GM18870 (cell line): ENCODE results near the gene APLP1.
"Not testable (repeated sequence)": the region's sequence is repeated elsewhere in the genome, so short reads cannot be mapped to it uniquely, and the experiment has no call there.

ENCODE experiments used
- ATAC-seq: cut with Tn5 transposase; IDR thresholded peaks from one replicate; pipeline ENCODE4 v1.9.1; 2021; ENCODE audit warnings: moderate library complexity; ENCODE audit not compliant: unreplicated experiment

The APLP1 gene

DNA sequence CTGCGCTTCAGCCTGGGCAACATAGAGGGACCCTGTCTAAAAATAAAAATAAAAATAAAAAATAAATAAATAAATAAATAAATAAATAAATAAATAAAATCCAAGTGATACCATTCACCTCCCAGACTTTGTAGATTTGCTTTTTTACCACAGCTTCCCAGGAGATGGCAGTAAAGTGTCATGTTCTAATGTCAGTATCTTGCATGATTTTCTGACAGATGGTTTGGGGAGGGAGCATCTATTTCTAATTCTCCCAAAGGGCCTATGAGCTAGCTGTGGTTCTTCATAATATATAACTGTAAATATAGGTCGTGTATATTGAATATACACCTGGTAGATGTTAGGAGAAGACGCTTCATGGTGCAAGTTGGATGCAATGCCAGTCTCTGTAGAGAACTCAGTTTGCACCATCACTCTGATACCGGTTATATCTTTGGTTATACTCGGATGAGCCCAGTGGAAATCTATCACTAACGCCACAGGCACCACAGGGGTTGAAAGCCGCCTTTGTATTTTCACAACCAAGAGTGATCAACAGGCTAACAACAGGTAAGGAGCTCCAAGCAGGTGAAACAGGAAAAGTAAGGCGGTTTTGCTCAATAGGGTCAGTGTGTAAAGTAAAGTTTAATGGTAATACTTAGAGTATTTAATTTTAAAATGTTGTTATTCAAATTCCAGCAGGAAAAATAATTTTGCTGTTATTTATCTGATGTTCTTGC, 13.9 kb downstream of the APLP1 start:
- no peak for ATAC-seq

DNA sequence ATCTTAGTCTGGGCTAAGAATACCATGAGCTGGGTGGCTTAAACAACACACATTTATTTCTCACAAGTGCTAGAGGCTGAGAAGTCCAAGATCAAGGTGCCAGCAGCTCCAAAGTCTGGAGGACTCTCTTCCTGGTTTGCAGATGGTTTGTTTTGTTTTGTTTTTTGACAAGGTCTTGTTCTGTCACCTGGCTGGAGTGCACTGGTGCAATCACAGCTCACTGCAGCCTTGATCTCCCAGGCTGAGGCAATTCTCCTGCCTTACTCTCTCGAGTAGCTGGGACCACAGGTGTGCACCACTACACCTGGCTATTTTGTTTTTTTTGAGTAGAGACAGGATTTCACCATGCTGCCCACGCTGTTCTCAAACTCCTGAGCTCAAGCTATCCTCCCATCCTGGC, 15.5 kb downstream of the APLP1 start:
- ATAC-seq: no peak

DNA sequence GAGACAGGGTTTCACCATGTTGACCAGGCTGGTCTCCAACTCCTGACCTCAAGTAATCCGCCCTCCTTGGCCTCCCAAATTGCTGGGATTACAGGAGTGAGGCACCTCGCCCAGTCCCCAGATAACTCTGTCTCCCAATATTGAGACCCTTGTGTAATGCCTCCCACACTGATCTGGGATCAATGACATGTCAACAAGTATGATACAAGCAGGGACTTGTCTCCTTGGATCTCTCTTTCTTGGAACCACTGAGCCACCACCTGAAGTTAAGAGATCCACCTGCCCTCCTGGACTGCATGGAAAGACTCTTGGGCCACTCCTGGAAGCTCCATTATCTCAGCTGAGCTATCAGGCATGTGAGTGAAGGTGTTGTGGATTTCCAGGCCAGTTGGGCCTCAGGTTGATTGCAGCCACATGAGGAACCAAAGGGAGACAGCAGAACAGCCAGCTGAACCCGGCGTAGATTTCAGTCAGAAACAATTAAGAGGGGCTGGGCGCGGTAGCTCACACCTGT, 16.9 kb downstream of the APLP1 start:
- ATAC-seq: no peak

DNA sequence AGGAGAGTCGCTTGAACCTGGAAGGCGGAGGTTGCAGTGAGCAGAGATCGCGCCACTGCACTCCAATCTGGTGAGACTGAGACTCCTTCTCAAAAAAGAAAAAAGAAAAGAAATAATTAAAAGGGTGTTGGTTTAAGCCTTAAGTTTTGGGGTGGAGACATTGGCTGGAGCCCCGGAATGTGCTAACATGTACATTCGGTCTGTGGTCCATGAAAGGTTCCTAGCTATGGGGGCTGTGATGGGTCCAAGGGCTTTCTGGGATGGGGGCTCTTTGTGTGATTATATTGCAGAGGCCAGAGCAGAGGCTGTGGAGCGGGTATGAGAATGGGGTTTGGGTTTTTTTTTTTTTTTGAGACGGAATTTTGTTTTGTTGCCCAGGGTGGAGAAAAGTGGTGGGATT, 17.5 kb downstream of the APLP1 start:
- ATAC-seq: no peak

DNA sequence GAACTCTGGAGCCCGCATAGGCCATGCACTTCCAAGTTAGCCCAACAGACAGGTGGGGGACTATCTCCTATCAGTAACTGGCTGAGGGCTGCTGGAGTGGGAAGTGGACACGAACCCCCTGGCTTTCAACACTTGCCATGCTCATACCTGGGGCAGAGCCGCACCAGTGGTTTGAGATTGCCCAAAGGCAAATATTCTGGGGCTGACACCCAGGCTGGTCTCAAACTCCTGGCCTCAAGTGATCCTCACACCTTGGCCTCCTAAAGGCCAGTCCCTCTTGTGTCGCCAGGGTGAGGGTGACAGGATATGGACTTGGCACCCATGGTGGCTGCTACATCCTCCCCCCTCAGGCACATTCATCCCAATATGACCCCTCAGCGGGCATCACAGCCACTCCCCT, 18.8 kb downstream of the APLP1 start:
- ATAC-seq: no peak

DNA sequence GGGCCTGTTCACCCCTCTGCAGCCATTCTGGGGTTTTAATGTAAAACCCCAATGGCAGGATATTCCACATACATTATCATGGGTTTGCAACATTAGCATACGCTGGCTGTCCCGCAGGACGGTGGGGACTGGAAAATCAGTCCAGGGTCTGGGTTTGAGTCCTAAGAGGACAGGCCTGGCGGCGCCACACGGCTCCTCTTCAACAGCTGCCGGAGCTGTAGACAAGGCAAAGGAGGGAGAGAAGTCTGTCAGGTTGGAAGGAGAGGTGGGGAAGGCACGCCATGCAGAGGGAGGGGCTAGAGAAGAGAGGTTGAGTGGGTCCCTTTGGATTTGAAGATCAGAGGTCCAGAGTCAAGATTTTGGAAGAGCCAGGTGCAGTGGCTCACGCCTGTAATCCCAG, 20.0 kb downstream of the APLP1 start:
- ATAC-seq: no peak

DNA sequence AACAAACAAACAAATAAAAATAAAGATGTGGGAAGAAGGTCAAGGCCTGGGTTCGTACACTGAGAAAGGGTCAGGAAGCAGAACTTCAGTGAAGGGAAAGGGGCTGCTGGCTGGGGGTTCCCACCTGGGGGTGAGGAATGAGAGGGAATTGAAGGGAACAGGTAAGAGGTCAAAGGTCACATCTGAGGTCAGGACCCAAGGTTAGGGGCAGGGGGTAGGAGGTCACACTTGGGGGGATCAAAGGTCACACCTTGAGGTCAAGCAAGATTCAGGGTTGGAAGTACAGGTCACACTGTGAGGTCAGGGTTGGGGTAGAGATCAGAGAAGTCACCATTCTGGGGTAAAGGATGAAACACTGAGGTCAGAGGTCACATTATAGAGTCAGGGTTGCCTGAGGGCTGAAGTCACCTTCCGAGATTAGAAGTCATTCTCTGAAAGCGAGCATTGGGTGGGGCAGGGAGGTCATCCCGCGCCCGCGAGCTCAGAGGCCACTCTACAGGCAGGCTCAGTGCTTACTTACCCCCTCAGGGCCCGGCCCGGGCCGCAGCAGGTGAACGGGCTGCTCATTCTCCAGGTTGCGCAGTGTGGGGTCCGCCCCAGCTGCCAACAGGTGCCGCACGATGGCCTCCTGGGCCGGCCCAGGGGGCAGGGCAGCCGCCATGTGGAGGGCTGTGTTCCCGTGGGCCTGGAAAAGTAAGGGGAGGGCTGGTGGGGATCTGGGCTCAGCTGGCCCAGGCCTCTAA, 21.2 kb downstream of the APLP1 start:
- ATAC-seq: no peak

DNA sequence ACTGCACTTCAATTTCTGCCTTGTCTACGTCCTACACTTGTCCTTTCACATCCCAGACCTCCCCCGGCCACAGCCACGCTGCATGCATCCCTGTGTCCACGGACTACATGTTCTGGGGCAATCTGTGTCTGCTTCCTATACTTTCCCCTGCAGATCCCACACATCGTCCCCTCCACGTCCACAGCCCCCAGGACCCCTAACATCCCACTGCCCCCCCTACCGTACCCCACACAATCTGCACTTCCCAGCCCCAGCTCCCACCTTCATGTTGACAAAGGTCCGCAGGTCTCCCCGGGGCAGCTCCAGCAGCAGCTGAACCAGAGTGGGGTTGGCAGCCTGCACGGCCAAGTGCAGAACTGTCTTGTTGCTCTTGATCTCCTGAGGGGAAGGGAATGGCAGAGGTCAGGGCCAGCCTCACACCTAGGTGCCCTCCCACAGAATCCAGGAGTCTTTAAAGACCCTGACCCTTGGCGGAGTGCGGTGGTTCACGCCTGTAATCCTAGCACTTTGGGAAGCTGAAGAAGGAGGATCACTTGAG, 21.8 kb downstream of the APLP1 start:
- no peak for ATAC-seq

DNA sequence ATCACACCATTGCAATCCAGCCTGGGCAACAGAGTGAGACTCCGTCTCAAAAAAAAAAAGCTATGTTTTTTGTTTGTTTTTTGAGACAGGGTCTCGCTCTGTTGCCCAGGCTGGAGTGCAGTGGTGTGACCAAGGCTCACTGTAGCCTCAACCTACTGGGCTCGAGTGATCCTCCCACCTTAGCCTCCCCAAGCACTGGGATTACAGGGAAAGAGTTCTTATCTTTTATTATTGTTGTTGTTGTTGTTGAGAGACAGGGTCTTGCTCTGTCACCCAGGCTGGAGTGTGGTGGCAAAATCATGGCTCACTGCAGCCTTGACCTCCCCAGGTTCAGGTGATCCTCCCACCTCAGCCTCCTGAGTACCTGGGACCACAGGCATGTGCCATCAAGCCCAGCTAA, 23.4 kb downstream of the APLP1 start:
- ATAC-seq: not testable (repeated sequence)

DNA sequence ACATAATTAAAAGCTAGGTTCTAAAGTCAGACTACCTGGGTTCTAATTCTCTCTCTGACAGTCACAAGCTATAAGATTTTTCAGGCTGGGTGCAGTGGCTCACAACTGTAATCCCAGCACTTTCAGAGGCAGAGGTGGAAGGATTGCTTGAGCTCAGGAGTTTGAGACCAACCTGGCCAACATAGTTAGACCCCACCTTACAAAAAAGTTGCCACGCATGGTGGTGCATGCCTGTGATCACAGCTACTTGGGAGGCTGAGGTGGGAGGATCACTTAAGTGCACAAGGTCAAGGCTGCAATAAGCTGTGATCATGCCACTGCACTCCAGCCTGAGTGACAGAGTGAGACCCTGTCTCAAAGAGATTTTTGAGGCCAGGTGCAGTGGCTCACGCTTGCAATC, 26.0 kb downstream of the APLP1 start:
- ATAC-seq: no peak

DNA sequence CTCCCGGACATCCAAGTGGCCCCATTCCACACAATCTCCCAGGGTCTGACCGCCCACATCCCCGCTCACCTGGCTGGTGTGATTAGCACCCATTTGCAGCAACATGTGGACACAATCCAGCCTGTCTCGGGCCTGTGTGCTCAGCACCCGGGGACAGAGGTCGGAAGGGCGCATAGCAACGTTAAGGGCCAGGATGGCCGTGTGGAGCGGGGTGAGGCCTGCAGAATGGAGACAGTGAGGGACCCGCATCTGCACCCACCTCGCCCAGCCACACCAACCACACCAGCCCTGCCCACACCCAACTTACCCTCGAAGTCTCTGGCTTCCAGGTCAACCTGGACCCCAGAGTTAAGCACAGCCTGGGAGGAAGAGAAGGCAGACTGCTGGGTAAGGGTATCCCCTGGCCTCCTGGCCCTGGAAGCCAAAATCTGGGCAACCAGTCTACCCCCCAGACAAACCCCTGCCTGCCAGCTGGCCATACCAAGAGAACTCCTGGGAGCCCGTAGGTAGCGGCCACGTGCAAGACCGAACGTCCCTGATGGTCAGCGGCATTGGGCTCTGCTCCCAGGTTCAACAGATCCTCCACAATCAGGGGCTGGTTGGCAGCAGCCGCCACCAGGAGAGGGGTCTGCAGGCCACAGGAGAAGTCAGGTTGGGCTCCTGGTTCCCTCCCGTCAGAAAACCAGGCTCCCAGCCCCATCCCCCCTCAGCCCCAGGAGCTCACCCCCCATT, 27.7 kb downstream of the APLP1 start:
- ATAC-seq: no peak

DNA sequence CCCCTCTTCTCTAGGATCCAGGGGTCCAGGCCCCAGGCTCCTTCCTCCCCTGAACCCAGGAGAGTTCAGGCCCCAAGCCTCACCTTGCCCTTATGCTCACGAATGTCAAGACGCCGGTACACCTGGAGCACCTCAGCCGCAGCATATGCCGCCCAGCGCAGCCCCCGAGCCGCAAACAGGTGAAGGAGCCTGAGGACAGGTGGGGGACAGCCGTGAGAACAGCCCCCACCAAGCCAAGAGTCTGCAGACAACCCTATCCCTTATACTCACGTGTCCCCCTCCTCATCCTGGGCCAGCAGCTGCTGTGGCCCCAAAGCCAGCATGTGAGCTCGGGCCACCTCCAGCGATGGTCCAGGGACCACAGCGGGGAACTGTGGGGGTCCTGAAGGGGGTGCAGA, 28.3 kb downstream of the APLP1 start:
- ATAC-seq: no peak

DNA sequence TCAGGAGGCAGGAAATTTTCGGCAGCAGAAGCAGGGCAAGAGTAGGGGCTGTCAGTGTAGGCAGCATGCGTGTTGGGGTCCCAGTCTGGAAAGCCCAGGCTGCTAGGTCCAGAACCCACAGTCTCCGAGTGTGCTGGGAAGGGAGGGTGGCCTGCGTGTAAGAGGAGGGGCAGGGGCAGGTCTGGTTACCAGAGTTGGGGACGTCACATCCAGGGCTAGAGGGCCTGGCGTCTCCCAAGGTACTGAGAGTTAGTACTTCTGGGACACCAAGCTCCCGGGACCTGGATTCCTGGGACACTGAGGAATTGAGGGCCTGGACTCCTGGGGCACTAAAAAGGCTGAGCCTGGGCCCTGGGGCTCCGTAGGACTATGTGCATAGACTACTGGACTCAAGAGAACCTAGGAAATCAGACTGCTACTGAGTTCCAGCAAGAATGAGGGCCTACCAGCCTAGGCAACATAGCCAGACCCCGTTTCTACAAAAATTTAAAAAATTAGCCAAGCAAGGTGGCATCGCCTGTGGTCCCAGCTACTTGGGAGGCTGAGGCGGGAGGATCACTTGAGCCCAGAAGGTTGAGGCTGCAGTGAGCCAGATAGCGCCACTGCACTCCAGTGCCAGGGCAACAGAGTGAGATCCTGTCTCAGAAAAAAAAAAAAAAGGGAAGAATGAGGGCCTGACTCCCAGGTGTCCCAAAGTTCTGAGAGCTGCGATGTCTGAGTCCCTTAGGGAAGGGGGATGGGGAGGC, 29.5 kb downstream of the APLP1 start:
- no peak for ATAC-seq

DNA sequence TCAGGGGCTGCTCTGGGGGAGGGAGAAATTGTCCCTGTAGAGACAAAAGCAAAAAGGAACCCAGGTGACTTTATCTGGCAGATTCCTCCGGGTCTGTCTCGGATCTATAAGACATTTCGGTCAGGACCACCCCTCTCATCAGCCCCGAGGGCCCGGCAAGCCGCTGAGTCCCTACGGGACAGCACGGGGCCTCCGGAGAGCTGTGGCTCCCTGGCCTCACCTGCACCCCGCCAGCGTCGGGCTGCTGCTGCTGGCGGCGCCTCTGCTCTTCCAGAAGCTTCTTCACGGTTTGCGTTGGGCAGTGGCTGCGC, 30.1 kb downstream of the APLP1 start:
- ATAC-seq: no peak

DNA sequence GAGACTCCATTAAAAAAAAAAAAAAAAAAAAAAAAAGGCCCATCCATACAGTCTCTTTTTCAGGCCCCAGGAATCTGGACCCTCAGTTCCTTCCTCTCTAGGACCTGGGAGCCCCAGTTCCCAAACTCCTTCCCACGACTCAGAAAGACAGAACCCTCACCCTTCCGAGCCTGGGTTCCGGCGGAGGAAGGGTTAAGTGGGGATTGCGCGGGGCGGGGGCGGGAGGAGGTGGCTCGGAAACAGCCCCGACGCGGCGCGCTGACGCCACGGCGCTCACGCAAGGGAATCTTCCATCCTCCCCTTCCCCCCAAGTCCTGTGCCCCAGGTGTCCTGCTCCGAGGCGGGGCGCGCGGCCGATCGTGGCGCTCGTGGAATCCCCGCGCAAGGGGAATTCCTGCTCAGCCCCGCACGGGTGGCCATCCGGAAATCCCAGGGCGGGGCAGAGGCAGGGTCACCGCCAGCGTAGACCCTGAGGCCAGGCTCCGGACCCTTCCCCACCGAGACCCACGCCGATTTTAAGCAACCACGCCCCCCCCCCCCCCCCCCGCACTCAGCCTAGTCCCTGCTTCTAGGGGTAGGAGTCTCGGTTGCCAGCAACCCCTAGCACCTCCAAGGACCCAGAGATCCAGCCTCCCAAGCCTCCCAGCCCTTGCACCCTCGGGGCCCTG, 31.3 kb downstream of the APLP1 start:
- no peak for ATAC-seq

DNA sequence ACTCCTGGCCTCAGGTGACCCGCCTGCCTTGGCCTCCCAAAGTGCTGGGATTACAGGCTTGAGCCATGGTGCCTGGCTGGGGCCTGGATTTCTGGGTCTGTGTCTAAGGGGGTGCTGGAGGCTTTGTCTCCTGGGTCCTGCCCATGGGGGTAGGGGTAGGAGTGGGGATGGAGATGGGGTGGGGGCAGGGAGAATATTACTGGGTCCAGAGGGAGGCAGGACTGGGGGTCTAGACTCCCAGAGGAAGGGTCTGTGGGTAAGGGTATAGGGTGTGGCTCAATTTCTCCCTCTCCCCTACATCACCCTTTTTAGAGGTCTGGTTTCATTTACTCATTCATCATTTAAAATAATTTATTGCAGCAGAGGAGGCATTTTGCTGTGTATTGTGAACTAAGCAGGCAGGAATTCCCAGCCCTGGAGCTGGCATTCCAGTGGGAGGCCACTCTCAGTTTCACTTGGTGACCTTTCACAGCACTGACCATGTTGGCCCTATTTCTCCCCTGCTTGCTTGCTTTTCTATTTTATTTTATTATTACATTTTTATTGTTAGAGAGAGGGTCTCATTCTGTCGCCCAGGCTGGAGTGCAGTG, 32.8 kb downstream of the APLP1 start:
- no peak for ATAC-seq

DNA sequence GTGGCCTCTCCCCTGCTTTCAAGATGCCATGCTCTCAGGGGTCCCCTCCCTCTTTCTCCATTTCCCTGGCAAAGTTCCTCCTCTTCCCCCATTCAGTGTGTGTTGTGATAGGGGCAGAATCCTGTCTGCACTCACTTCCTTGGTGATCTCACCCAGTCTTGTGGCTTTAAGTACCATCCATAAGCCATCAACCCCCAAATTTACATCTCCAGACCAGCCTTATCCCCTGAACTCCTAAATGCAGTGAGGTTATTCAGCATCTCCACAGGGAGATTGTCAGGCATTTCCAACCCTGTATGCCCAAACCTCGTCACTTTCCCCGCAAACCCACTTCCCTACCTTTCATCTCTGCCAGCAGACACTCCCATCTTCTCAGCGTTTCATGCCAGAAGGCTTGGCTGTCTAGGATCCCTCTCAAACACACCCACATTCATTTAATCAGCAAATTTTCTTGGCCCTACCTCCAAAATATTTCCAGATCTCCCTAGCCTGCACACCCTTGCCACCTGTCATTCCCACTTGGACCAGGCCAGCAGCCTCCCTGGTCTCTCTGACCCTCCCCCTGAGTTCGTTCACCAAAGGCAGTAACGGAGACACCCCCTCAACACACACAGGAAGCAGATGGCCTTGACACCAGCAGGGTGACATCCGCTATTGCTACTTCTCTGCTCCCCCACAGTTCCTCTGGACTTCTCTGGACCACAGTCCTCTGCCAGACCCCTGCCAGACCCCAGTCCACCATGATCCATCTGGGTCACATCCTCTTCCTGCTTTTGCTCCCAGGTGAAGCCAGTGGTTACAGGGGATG, 33.7 kb downstream of the APLP1 start, which contains the start of gene HCST:
TSS of gene HCST (plus strand) at position 676 of the 808 bp plus-strand sequence. CDS start at position 741, 65 bp downstream.
- ATAC-seq: no peak

DNA sequence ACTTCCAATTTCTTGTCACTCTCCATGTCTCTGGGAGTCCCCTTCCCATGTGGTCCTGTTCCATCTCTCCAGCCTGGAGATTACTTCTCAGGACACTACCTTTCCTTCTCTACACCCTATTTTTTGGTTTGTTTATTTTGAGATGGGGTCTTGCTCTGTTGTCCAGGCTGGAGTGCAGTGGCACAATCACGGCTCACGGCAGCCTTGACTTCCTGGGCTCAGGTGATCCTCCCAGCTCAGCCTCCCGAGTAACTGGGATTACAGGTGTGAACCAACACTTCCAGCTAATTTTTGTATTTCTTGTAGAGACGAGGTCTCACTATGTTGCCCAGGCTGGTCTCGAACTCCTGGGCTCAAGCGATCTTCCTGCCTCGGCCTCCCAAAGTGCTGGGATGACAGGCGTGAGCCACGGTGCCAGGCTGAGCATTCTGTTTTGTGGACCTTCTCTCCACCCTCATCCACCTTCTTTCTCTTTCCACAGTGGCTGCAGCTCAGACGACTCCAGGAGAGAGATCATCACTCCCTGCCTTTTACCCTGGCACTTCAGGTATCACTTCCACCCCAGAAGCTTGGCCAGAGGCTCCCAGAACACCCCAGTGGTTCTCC, 34.6 kb downstream of the APLP1 start:
- ATAC-seq: no peak
